Fibroblast of mammary gland (primary cell): ENCODE measurements around the gene C5AR2.
"Not testable (repeated sequence)": the region's sequence is repeated elsewhere in the genome, so short reads cannot be mapped to it uniquely, and the experiment has no call there.

Source experiments
- DNase-seq: peaks from one replicate; pipeline ENCODE4 v3.0.0-alpha.2; 2010; ENCODE audit warnings: low read depth
- H3K4me3 ChIP-seq: 2 replicates; pipeline ENCODE4 v1.5.1; 2011; ENCODE audit warnings: low read depth, mild to moderate bottlenecking, low read length, moderate library complexity; ENCODE audit not compliant: control insufficient read depth
- CTCF ChIP-seq: conservative IDR thresholded peaks from 2 replicates; pipeline ENCODE4 v1.5.1; 2011; ENCODE audit warnings: low read depth, low read length, inconsistent platforms; ENCODE audit not compliant: control insufficient read depth, insufficient read depth

Gene C5AR2

GRCh38 chr19:47357788-47358680, 26.1 kb downstream of the C5AR2 start:
- no peak overlapping the region for H3K4me3 ChIP-seq
- peak; percentile 14 for DNase-seq

GRCh38 chr19:47358936-47359335, 27.0 kb downstream of the C5AR2 start:
- H3K4me3 ChIP-seq = no peak overlapping the region
- TF ChIP-seq CTCF = no peak
- no peak for DNase-seq

More at GRCh38 chr19:47357788-47358680, 26.1 kb downstream of the C5AR2 start:
- TF ChIP-seq CTCF = peak; percentile 16

- H3K4me3 ChIP-seq = no peak overlapping the region
- DNase-seq = no peak
- no peak for TF ChIP-seq CTCF
These were observed 30.3 kb downstream of the C5AR2 start for GRCh38 chr19:47362321-47362720.

- no peak overlapping the region for H3K4me3 ChIP-seq
- no peak for TF ChIP-seq CTCF
- peak; percentile 78 for DNase-seq
These were observed 32.0 kb downstream of the C5AR2 start for GRCh38 chr19:47363758-47364531.

GRCh38 chr19:47365455-47365854, 33.5 kb downstream of the C5AR2 start:
- DNase-seq, H3K4me3 ChIP-seq: not testable (repeated sequence)

- H3K4me3 ChIP-seq = no peak overlapping the region
- no peak for TF ChIP-seq CTCF
These were observed 38.2 kb downstream of the C5AR2 start for GRCh38 chr19:47370045-47370611.

GRCh38 chr19:47371261-47371660, 39.3 kb downstream of the C5AR2 start:
- TF ChIP-seq CTCF = no peak
- DNase-seq = no peak
- no peak overlapping the region for H3K4me3 ChIP-seq

More at GRCh38 chr19:47370045-47370611, 38.2 kb downstream of the C5AR2 start:
- peak; percentile 81 for DNase-seq
